Activated B cell treated with CpG ODN at 0.5 μM for 24 hours (primary cell): ENCODE measurements around the gene COL11A1. TPM values are rescaled to one million over a fixed set of nuclear protein-coding genes. Genes with fewer than 3 reads are reported as not detected.

Source experiments
- ATAC-seq: fragments of 200-7000 bp; cut with Tn5 transposase; one replicate; pipeline ENCODE4 v1.10.0; 2021; ENCODE audit warnings: low read depth, mild to moderate bottlenecking, moderate library complexity
- CTCF ChIA-PET: fragments of 350-600 bp; sonication (Branson Sonifier 250); formaldehyde crosslinking; loops from one replicate; lab custom pipeline; 2021; ENCODE audit warnings: antibody characterized with exemption; lab: Charles Lee
- POLR2A ChIA-PET: fragments of 350-600 bp; sonication (Branson Sonifier 250); formaldehyde crosslinking; loops from one replicate; lab custom pipeline; 2021; ENCODE audit warnings: antibody characterized with exemption; lab: Charles Lee
- DNase-seq: peaks from one replicate; pipeline ENCODE4 v3.0.0; 2022
- H3K27ac Mint-ChIP-seq: one replicate; pipeline ENCODE4 v1.8.0; 2020; ENCODE audit warnings: mixed read lengths
- H3K27me3 Mint-ChIP-seq: one replicate; pipeline ENCODE4 v1.8.0; 2021; ENCODE audit warnings: mixed read lengths
- H3K36me3 Mint-ChIP-seq: one replicate; pipeline ENCODE4 v1.8.0; 2021; ENCODE audit warnings: low read depth, mixed read lengths
- H3K4me1 Mint-ChIP-seq: one replicate; pipeline ENCODE4 v1.8.0; 2021; ENCODE audit warnings: mixed read lengths
- H3K4me3 Mint-ChIP-seq: one replicate; pipeline ENCODE4 v1.8.0; 2020; ENCODE audit warnings: mild to moderate bottlenecking, mixed read lengths
- H3K9me3 Mint-ChIP-seq: one replicate; pipeline ENCODE4 v1.8.0; 2020; ENCODE audit warnings: mixed read lengths
- CTCF ChIP-seq: fragments of 200-600 bp; IDR thresholded peaks from one replicate; pipeline ENCODE4 v1.8.0; 2022; ENCODE audit warnings: antibody characterized with exemption, mild to moderate bottlenecking
- intact Hi-C: fragments of 100-400 bp; cut with micrococcal nuclease; formaldehyde crosslinking; loops from one replicate; pipeline ENCODE4 v1.15.1; 2024
- total RNA-seq: library from RNA; stranded (reverse); gene quantifications from 2 replicates; pipeline ENCODE4 v1.2.3, GENCODE V29; 2022

COL11A1 gene
- total RNA-seq, 1 donor from 2014 or later = not detected

- H3K27me3 Mint-ChIP-seq = no peaks in the 10 kb centered on the region
- DNase-seq (no peak), ATAC-seq (no peak)
- TF ChIP-seq CTCF = no peak
- no peak overlapping the region for H3K4me3 Mint-ChIP-seq
- intact Hi-C loops = no loop called here
- ChIA-PET POLR2A (no interaction called here), CTCF (no interaction called here)
- H3K36me3 Mint-ChIP-seq = no peaks in the 10 kb centered on the region
- H3K9me3 Mint-ChIP-seq = no peaks in the 10 kb centered on the region
- no peak overlapping the region for H3K27ac Mint-ChIP-seq
- H3K4me1 Mint-ChIP-seq = no peaks in the 10 kb centered on the region
Observed at GRCh38 chr1:102919659-102920058, 188.7 kb downstream of the COL11A1 start.

- H3K9me3 Mint-ChIP-seq = peaks cover 2% of the 10 kb centered on the region
- no peaks in the 10 kb centered on the region for H3K27me3 Mint-ChIP-seq
- H3K36me3 Mint-ChIP-seq = no peaks in the 10 kb centered on the region
- ATAC-seq (no peak), DNase-seq (no peak)
- intact Hi-C loops = no loop called here
- no peak overlapping the region for H3K4me3 Mint-ChIP-seq
- ChIA-PET POLR2A (no interaction called here), CTCF (no interaction called here)
- no peak for TF ChIP-seq CTCF
- H3K27ac Mint-ChIP-seq = no peak overlapping the region
- no peaks in the 10 kb centered on the region for H3K4me1 Mint-ChIP-seq
Observed at GRCh38 chr1:102901996-102902395, 206.3 kb downstream of the COL11A1 start.

- CTCF ChIA-PET = no interaction called here
- Mint-ChIP-seq H3K36me3 (no peaks in the 10 kb centered on the region), H3K27ac (no peak overlapping the region), H3K9me3 (peaks cover 2% of the 10 kb centered on the region), H3K27me3 (no peaks in the 10 kb centered on the region), H3K4me1 (no peaks in the 10 kb centered on the region), H3K4me3 (no peak overlapping the region)
- POLR2A ChIA-PET = no interaction called here
- intact Hi-C loops = no loop called here
- no peak for TF ChIP-seq CTCF
- DNase-seq = no peak
- ATAC-seq = no peak
Observed at GRCh38 chr1:102899935-102900334, 208.4 kb downstream of the COL11A1 start.

GRCh38 chr1:102897557-102897956, 210.8 kb downstream of the COL11A1 start:
- no peak for ATAC-seq
- POLR2A ChIA-PET = no interaction called here

GRCh38 chr1:102896771-102897170, 211.6 kb downstream of the COL11A1 start:
- Mint-ChIP-seq H3K36me3 (no peaks in the 10 kb centered on the region), H3K9me3 (no peaks in the 10 kb centered on the region), H3K4me1 (no peaks in the 10 kb centered on the region), H3K27me3 (no peaks in the 10 kb centered on the region), H3K4me3 (no peak overlapping the region), H3K27ac (no peak overlapping the region)
- no peak for ATAC-seq
- intact Hi-C loops = no loop called here
- POLR2A ChIA-PET = no interaction called here
- CTCF ChIA-PET = no interaction called here
- TF ChIP-seq CTCF = no peak
- DNase-seq = no peak

More at GRCh38 chr1:102897557-102897956, 210.8 kb downstream of the COL11A1 start:
- no peak for DNase-seq
- Mint-ChIP-seq H3K27me3 (no peaks in the 10 kb centered on the region), H3K36me3 (no peaks in the 10 kb centered on the region), H3K4me1 (no peaks in the 10 kb centered on the region), H3K9me3 (peaks cover 2% of the 10 kb centered on the region), H3K27ac (no peak overlapping the region), H3K4me3 (no peak overlapping the region)
- CTCF ChIA-PET = no interaction called here
- intact Hi-C loops = no loop called here
- TF ChIP-seq CTCF = no peak
